Hematopoietic multipotent progenitor cell treated with erythropoietin and hydrocortisone succinate and interleukin-3 and kit ligand, for 8 days (in vitro differentiated cells): ENCODE measurements around the gene PRXL2A.

ENCODE experiments used
- DNase-seq: peaks from one replicate; pipeline ENCODE4 v3.0.0-alpha.2; 2015

Gene PRXL2A

GRCh38 chr10:80447436-80448190, 39.3 kb downstream of the PRXL2A start:
- no peak for DNase-seq

- no peak for DNase-seq
Observed at GRCh38 chr10:80448209-80448942, 40.0 kb downstream of the PRXL2A start.

- no peak for DNase-seq
Observed at GRCh38 chr10:80449520-80449919, 41.2 kb downstream of the PRXL2A start.

GRCh38 chr10:80451132-80451531, 42.8 kb downstream of the PRXL2A start:
- no peak for DNase-seq

- DNase-seq: no peak
Observed at GRCh38 chr10:80452069-80452468, 43.7 kb downstream of the PRXL2A start.

- DNase-seq: no peak
Observed at GRCh38 chr10:80452640-80453039, 44.3 kb downstream of the PRXL2A start.

- DNase-seq: no peak
Observed at GRCh38 chr10:80453056-80453841, 44.9 kb downstream of the PRXL2A start.

- peak; percentile 75 for DNase-seq
Observed at GRCh38 chr10:80453842-80454512, 45.6 kb downstream of the PRXL2A start, which contains the start of gene TSPAN14. TSPAN14 (plus strand) TSS chr10:80454310; CDS start chr10:80489234, 34,924 bp downstream.

- DNase-seq: peak; percentile 28
Observed at GRCh38 chr10:80454513-80455460, 46.4 kb downstream of the PRXL2A start.

GRCh38 chr10:80455461-80456349, 47.4 kb downstream of the PRXL2A start:
- DNase-seq: no peak

GRCh38 chr10:80457554-80458262, 49.4 kb downstream of the PRXL2A start:
- no peak for DNase-seq

- no peak for DNase-seq
Observed at GRCh38 chr10:80458263-80458625, 49.9 kb downstream of the PRXL2A start.

GRCh38 chr10:80458638-80459037, 50.3 kb downstream of the PRXL2A start:
- no peak for DNase-seq

- DNase-seq: peak; percentile 97
Observed at GRCh38 chr10:80459047-80459865, 50.9 kb downstream of the PRXL2A start.

- DNase-seq: peak; percentile 50
Observed at GRCh38 chr10:80460399-80461207, 52.3 kb downstream of the PRXL2A start.

GRCh38 chr10:80461208-80462183, 53.1 kb downstream of the PRXL2A start:
- peak; percentile 49 for DNase-seq
